IPS-18c (cell line): ENCODE measurements around the gene CD302.
"Not testable (repeated sequence)": the region's sequence is repeated elsewhere in the genome, so short reads cannot be mapped to it uniquely, and the experiment has no call there.

Experiments used
- H3K4me3 ChIP-seq: 2 replicates; pipeline ENCODE4 v1.7.0; 2013; ENCODE audit warnings: low read depth, mild to moderate bottlenecking, low read length, moderate library complexity; ENCODE audit not compliant: insufficient read depth
- H3K9me3 ChIP-seq: one replicate; pipeline ENCODE4 v1.6.1; 2013; ENCODE audit warnings: mild to moderate bottlenecking, low read length, moderate library complexity; ENCODE audit not compliant: control insufficient read depth, insufficient read depth

The CD302 gene

DNA sequence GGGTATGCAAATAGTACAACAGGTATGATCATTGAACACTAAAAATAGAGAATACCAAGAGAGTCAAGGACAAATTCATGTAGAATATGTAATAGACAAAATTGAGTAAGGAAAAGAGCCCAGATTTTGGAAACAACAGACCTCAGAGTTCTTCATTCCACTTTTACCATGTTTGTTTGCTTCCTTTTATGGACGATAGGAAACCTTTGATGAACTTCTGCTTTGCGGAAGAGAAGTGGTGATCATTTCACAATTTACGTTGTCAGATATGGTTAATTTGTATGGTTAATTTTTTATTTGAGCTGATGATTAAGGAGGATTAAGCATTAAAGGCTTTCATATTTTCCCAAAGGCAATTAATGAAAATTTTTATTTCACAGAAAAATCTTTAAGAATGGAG is 69.4 kb downstream of the CD302 start:
- H3K9me3 ChIP-seq: no peaks in the 10 kb centered on the region
- no peak overlapping the region for H3K4me3 ChIP-seq

GRCh38 chr2:159725713-159726112 is 72.3 kb downstream of the CD302 start:
- no peak overlapping the region for H3K4me3 ChIP-seq
- no peaks in the 10 kb centered on the region for H3K9me3 ChIP-seq

DNA sequence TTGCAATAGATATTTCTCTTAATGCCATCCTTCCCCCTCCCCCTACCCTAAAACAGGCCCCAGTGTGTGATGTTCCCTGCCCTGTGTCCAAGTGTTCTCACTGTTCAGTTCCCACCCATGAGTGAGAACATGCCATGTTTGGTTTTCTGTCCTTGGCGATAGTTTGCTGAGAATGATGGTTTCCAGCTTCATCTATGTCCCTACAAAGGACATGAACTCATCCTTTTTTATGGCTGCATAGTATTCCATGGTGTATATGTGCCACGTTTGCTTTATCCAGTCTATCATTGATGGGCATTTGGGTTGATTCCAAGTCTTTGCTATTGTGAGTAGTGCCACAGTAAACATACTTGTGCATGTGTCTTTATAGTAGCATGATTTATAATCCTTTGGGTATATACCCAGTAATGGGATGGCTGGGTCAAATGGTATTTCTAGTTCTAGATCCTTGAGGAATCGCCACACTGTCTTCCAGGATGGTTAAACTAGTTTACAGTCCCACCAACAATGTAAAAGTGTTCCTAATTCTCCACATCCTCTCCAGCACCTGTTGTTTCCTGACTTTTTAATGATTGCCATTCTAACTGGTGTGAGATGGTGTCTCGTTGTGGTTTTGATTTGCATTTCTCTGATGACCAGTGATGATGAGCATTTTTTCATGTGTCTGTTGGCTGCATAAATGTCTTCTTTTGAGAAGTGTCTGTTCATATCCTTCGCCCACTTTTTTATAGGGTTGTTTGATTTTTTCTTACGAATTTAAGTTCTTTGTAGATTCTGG is 73.0 kb downstream of the CD302 start:
- not testable (repeated sequence) for H3K4me3 ChIP-seq, H3K9me3 ChIP-seq

GRCh38 chr2:159722580-159722979 is 75.4 kb downstream of the CD302 start:
- no peak overlapping the region for H3K4me3 ChIP-seq
- no peaks in the 10 kb centered on the region for H3K9me3 ChIP-seq

DNA sequence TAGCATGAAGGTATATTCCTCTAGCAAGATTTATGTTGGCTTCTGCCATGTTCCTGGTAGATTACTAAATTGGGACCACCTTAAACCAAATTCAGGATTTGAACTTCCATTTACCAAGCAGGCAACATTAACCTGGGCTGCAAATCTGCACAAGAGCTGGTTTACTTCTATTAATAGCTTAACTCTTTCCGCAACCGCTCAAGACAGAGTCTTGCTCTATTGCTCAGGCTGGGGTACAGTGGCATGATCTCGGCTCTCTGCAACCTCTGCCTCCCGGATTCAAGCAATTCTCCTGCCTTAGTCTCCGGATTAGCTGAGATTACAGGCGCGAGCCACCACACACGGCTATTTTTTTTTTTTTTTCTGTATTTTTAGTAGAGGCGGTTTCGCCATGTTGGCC is 77.3 kb downstream of the CD302 start:
- no peak overlapping the region for H3K4me3 ChIP-seq
- H3K9me3 ChIP-seq: no peaks in the 10 kb centered on the region
